Choroid plexus epithelial cell (primary cell): ENCODE results near the gene ARID3A.
"Not testable (repeated sequence)": the region's sequence is repeated elsewhere in the genome, so short reads cannot be mapped to it uniquely, and the experiment has no call there.

Experiments
- DNase-seq: peaks from one replicate; pipeline ENCODE4 v3.0.0-alpha.2; 2010; ENCODE audit warnings: low read depth
- H3K4me3 ChIP-seq: 2 replicates; pipeline ENCODE4 v1.5.1; 2011; ENCODE audit warnings: low read depth, mild to moderate bottlenecking, control low read depth, low read length, moderate library complexity
- CTCF ChIP-seq: conservative IDR thresholded peaks from 2 replicates; pipeline ENCODE4 v1.5.1; 2011; ENCODE audit warnings: low read depth, mild to moderate bottlenecking, control low read depth, inconsistent platforms, low read length, moderate library complexity

The ARID3A gene

GRCh38 chr19:956766-957440 is 31.1 kb downstream of the ARID3A start:
- TF ChIP-seq CTCF = no peak
- DNase-seq = peak; percentile 36
- H3K4me3 ChIP-seq = no peak overlapping the region

DNA sequence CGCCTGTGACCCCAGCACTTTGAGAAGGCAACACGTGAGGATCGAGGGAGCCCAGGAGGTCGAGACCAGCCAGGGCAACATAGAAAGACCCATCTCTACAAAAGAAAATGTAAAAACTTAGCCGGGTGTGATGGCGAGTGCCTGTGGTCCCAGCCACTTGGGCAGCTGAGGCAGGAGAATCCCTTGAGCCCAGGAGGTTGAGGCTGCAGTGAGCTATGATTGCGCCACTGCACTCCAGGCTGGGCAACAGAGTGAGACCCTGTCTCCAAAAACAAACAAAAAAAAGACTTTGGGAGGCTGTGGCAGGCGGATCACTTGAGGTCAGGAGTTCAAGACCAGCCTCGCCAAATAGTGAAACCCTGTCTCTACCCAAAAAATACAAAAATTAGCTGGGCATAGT is 31.7 kb downstream of the ARID3A start:
- H3K4me3 ChIP-seq, DNase-seq: not testable (repeated sequence)

DNA sequence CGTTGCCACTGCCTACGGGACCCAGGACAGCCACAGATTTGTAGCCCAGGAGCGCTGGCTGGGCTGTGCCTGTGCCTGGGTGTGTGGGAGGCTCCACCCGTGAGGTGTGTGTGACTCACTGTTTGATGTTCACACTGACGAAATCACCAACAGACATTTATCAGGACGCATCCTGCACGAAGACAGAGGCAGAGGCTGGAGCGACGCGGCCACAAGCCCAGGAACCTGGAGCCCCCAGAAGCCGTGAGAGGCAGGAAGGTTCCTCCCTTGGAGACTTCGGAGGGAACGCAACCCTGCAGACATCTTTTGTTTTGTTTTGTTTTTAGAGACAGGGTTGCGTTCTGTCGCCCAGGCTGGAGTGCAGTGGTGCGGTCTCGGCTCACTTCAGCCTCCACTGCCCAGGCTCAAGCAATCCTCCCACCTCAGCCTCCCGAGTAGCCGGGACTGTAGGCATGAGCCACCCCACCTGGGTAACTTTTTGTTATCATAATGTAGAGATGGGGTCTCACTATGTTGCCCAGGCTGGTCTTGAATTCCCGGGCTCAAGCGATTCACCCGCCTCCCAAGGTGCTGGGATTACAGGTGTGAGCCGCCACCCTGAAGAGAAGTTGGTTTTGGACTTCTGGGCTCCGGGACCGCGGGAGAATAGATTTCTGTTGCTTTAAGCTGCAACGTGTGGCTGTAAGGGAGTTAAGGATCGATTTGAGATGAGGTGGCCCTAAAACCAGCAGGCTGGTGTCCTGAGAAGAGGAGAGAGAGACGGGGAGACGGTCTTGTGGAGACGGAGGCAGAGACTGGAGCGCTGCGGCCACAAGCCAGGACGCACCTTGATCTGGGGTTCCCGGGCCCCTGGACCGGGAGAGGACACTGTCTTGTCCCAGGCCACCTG is 33.4 kb downstream of the ARID3A start:
- H3K4me3 ChIP-seq = no peak overlapping the region
- DNase-seq = peak; percentile 58
- no peak for TF ChIP-seq CTCF

DNA sequence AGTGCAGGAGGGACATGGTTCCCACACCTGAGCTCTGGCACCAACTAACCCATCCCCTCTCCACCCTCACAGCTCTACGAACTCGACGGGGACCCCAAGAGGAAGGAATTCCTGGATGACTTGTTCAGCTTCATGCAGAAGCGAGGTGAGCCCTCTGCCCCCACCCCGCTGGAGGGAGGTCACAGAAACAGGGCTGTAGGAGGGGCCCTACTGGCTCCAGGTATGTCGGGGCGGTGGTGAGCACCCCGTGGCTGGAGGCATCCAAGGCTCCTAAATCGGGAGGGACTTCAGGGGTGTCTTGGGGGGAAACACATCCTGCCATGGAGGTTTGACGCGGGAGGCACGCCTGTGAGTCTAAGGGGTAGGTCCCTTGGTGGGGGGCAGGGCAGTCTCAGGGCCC is 34.2 kb downstream of the ARID3A start:
- no peak overlapping the region for H3K4me3 ChIP-seq
- no peak for TF ChIP-seq CTCF
- no peak for DNase-seq

GRCh38 chr19:960601-960938 is 34.7 kb downstream of the ARID3A start:
- TF ChIP-seq CTCF = no peak
- DNase-seq = no peak
- no peak overlapping the region for H3K4me3 ChIP-seq

DNA sequence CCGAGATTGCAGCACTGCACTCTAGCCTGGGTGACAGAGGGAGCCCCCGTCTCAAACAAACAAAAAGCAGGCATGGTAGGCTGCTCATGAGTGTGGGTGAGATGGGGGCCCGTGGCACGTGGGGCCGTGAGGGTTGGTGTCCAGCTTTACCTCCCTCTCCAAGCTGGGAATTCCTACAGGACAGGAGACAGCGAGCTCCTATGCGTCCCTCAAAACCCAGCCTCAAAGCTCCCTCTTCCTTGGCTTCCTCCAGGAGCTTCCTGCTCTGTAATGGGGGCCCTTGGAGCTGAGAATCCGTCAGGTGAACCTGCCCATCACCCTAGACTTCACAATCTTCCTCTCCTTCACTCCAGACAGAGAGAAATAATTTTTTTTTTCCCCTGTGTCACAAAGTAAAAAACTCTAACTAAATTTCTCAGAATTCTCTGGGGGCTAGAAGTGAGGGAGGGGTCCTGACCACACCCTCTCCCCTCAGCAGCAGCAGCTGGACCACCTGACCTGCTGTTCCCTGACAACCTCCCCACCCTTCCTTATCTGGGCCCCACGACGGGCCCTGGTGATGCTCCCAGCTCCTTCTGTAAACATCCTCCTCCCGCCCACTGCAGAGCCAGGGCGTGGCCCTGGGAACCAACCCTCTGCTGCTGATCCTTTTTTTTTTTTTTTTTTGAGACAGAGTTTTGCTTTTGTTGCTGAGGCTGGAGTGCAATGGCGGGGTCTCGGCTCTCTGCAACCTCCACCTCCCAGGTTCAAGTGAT is 36.2 kb downstream of the ARID3A start:
- peak; percentile 61 for DNase-seq
- no peak for TF ChIP-seq CTCF

GRCh38 chr19:962683-963400 is 37.0 kb downstream of the ARID3A start:
- DNase-seq = no peak

More for the DNA sequence above, 36.2 kb downstream of the ARID3A start:
- H3K4me3 ChIP-seq = no peak overlapping the region

More at GRCh38 chr19:962683-963400, 37.0 kb downstream of the ARID3A start:
- no peak overlapping the region for H3K4me3 ChIP-seq
- TF ChIP-seq CTCF = no peak
